Neural cell (in vitro differentiated cells): ENCODE data around the gene CLVS2. TPM values are rescaled to one million over a fixed set of nuclear protein-coding genes. Genes with fewer than 3 reads are reported as not detected.

ENCODE experiments used
- H2AFZ ChIP-seq: fragments of 200-600, 300-800 bp; sonication (generic), shearing (Covaris generic); 2 replicates; pipeline ENCODE4 v1.6.0; 2014; ENCODE audit warnings: low read depth, mild to moderate bottlenecking, antibody characterized with exemption, low read length, moderate library complexity
- H3F3A ChIP-seq: fragments of 200-600 bp; shearing (Covaris generic); 2 replicates; pipeline ENCODE4 v1.6.1; 2016; ENCODE audit warnings: mild to moderate bottlenecking, moderate library complexity, mixed read lengths, antibody characterized with exemption, low read length; ENCODE audit not compliant: insufficient read depth, poor library complexity, severe bottlenecking
- H3K27ac ChIP-seq: fragments of 200-600, 300-800 bp; sonication (generic), shearing (Covaris generic); 2 replicates; pipeline ENCODE4 v1.5.1; 2014; ENCODE audit warnings: mild to moderate bottlenecking, low read length, moderate library complexity
- H3K27me3 ChIP-seq: fragments of 300-800, 200-600 bp; sonication (generic), shearing (Covaris generic); 2 replicates; pipeline ENCODE4 v1.6.0; 2014; ENCODE audit warnings: mild to moderate bottlenecking, low read depth, low read length, moderate library complexity; ENCODE audit not compliant: insufficient read depth
- H3K36me3 ChIP-seq: fragments of 300-800, 200-600 bp; sonication (generic), shearing (Covaris generic); 2 replicates; pipeline ENCODE4 v1.5.1; 2014; ENCODE audit warnings: mild to moderate bottlenecking, antibody characterized with exemption, low read length, moderate library complexity; ENCODE audit not compliant: insufficient read depth
- H3K4me2 ChIP-seq: fragments of 300-800, 200-600 bp; sonication (generic), shearing (Covaris generic); 2 replicates; pipeline ENCODE4 v1.6.0; 2014; ENCODE audit warnings: mild to moderate bottlenecking, low read length
- H3K4me3 ChIP-seq: fragments of 300-800, 200-600 bp; sonication (generic), shearing (Covaris generic); 2 replicates; pipeline ENCODE4 v1.5.1; 2014; ENCODE audit warnings: mild to moderate bottlenecking, low read length, moderate library complexity
- H3K79me2 ChIP-seq: fragments of 200-600 bp; shearing (Covaris generic); replicated peaks from 2 replicates; pipeline ENCODE4 v1.6.0; 2014; ENCODE audit warnings: mild to moderate bottlenecking, low read length, moderate library complexity; ENCODE audit not compliant: insufficient read depth
- H3K9ac ChIP-seq: fragments of 300-800, 200-600 bp; sonication (generic), shearing (Covaris generic); 2 replicates; pipeline ENCODE4 v1.6.1; 2016; ENCODE audit warnings: mild to moderate bottlenecking, low read length, mixed read lengths
- H3K9me2 ChIP-seq: fragments of 200-600 bp; shearing (Covaris generic); 2 replicates; pipeline ENCODE4 v1.6.1; 2016; ENCODE audit warnings: mild to moderate bottlenecking, low read length, mixed read lengths; ENCODE audit not compliant: insufficient read depth
- H3K9me3 ChIP-seq: fragments of 200-600, 300-800 bp; sonication (generic), shearing (Covaris generic); 2 replicates; pipeline ENCODE4 v1.6.1; 2016; ENCODE audit warnings: mild to moderate bottlenecking, mixed run types, low read length, moderate library complexity, mixed read lengths
- H4K20me1 ChIP-seq: fragments of 200-600 bp; shearing (Covaris generic); 2 replicates; pipeline ENCODE4 v1.6.1; 2016; ENCODE audit warnings: mild to moderate bottlenecking, mixed run types; ENCODE audit not compliant: insufficient read depth
- EP300 ChIP-seq: fragments of 450-650 bp; conservative IDR thresholded peaks from 2 replicates; pipeline ENCODE4 v1.6.1; 2014; ENCODE audit warnings: antibody characterized with exemption, mild to moderate bottlenecking, moderate library complexity; ENCODE audit not compliant: poor library complexity, severe bottlenecking
- EZH2 ChIP-seq: fragments of 200-600, 300-800 bp; shearing (Covaris generic), sonication (generic); IDR thresholded peaks from 2 replicates; pipeline ENCODE4 v1.6.1; 2014; ENCODE audit warnings: antibody characterized with exemption, low read length, borderline replicate concordance, mild to moderate bottlenecking; ENCODE audit not compliant: insufficient read depth, poor library complexity, severe bottlenecking
- MXI1 ChIP-seq: fragments of 450-650 bp; conservative IDR thresholded peaks from 2 replicates; pipeline ENCODE4 v1.6.1; 2014; ENCODE audit warnings: antibody characterized with exemption, mild to moderate bottlenecking; ENCODE audit not compliant: poor library complexity, severe bottlenecking
- POLR2AphosphoS5 ChIP-seq: IDR thresholded peaks from 2 replicates; pipeline ENCODE4 v1.6.1; 2012
- RAD21 ChIP-seq: fragments of 450-650 bp; conservative IDR thresholded peaks from 2 replicates; pipeline ENCODE4 v1.6.1; 2014; ENCODE audit warnings: antibody characterized with exemption, mild to moderate bottlenecking, moderate library complexity
- SMC3 ChIP-seq: fragments of 450-650 bp; conservative IDR thresholded peaks from 2 replicates; pipeline ENCODE4 v1.6.1; 2014; ENCODE audit warnings: antibody characterized with exemption, mild to moderate bottlenecking, moderate library complexity; ENCODE audit not compliant: poor library complexity
- TAF1 ChIP-seq: IDR thresholded peaks from 2 replicates; pipeline ENCODE4 v1.6.1; 2012; ENCODE audit warnings: low read depth
- polyA plus RNA-seq: library from polyadenylated mRNA; depleted of rRNA; stranded (reverse); fragments of >200 nt; gene quantifications from 2 replicates; pipeline ENCODE4 v1.2.3, GENCODE V29; 2014
- TF ChIP-seq, protein P1 (sequence below): fragments of 450-650 bp; IDR thresholded peaks from 2 replicates; pipeline ENCODE4 v1.5.1; 2014; ENCODE audit warnings: antibody characterized with exemption, mild to moderate bottlenecking, moderate library complexity; ENCODE audit not compliant: poor library complexity, severe bottlenecking
- TF ChIP-seq, protein P2 (sequence below): IDR thresholded peaks from 2 replicates; pipeline ENCODE4 v1.6.1; 2012; ENCODE audit warnings: borderline replicate concordance

The CLVS2 gene
- polyA plus RNA-seq, 1 donor from 2014 or later: 12.9 TPM

DNA sequence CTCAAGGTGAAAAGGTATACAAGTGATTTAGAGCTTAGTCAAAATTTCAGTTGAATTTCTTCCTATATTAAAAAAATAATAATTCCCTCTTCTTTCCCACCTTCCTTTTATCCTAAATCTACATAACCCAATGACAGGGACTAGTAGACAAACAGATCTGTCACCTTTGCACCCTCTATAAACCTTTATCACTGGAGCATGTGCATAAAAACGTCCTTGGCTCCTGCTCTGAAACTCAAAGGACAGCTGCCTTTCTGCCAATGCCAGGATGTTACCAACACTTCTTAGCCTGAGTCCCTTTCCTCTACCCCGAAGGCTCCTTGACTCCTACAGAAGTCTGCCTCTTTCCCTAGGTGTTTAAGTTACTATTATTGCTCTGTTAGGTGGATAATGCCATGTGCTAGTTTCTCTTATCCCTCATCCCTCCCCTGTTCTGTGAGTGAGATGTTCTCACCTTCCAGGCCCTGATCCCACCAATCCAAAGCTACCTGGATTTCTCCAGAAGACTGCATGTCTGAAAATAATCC, 4.3 kb downstream of the CLVS2 start:
- peaks cover 30% of the 10 kb centered on the region for H3K79me2 ChIP-seq
- no peak overlapping the region for H3K27ac ChIP-seq
- no peak overlapping the region for H3K9ac ChIP-seq
- peak overlapping the region; percentile 76 for H3K4me2 ChIP-seq
- TF ChIP-seq TAF1 (no peak), SMC3 (no peak), MXI1 (no peak), EP300 (no peak), RAD21 (no peak), EZH2 (no peak), POLR2AphosphoS5 (no peak)
- TF ChIP-seq, protein P1, sequence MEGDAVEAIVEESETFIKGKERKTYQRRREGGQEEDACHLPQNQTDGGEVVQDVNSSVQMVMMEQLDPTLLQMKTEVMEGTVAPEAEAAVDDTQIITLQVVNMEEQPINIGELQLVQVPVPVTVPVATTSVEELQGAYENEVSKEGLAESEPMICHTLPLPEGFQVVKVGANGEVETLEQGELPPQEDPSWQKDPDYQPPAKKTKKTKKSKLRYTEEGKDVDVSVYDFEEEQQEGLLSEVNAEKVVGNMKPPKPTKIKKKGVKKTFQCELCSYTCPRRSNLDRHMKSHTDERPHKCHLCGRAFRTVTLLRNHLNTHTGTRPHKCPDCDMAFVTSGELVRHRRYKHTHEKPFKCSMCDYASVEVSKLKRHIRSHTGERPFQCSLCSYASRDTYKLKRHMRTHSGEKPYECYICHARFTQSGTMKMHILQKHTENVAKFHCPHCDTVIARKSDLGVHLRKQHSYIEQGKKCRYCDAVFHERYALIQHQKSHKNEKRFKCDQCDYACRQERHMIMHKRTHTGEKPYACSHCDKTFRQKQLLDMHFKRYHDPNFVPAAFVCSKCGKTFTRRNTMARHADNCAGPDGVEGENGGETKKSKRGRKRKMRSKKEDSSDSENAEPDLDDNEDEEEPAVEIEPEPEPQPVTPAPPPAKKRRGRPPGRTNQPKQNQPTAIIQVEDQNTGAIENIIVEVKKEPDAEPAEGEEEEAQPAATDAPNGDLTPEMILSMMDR: no peak
- TF ChIP-seq, protein P2, sequence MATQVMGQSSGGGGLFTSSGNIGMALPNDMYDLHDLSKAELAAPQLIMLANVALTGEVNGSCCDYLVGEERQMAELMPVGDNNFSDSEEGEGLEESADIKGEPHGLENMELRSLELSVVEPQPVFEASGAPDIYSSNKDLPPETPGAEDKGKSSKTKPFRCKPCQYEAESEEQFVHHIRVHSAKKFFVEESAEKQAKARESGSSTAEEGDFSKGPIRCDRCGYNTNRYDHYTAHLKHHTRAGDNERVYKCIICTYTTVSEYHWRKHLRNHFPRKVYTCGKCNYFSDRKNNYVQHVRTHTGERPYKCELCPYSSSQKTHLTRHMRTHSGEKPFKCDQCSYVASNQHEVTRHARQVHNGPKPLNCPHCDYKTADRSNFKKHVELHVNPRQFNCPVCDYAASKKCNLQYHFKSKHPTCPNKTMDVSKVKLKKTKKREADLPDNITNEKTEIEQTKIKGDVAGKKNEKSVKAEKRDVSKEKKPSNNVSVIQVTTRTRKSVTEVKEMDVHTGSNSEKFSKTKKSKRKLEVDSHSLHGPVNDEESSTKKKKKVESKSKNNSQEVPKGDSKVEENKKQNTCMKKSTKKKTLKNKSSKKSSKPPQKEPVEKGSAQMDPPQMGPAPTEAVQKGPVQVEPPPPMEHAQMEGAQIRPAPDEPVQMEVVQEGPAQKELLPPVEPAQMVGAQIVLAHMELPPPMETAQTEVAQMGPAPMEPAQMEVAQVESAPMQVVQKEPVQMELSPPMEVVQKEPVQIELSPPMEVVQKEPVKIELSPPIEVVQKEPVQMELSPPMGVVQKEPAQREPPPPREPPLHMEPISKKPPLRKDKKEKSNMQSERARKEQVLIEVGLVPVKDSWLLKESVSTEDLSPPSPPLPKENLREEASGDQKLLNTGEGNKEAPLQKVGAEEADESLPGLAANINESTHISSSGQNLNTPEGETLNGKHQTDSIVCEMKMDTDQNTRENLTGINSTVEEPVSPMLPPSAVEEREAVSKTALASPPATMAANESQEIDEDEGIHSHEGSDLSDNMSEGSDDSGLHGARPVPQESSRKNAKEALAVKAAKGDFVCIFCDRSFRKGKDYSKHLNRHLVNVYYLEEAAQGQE: no peak
- H3K9me2 ChIP-seq: no peaks in the 10 kb centered on the region
- H3F3A ChIP-seq: no peaks in the 10 kb centered on the region
- no peaks in the 10 kb centered on the region for H3K9me3 ChIP-seq
- no peaks in the 10 kb centered on the region for H3K36me3 ChIP-seq
- no peaks in the 10 kb centered on the region for H3K27me3 ChIP-seq
- no peak overlapping the region for H2AFZ ChIP-seq
- no peaks in the 10 kb centered on the region for H4K20me1 ChIP-seq
- H3K4me3 ChIP-seq: peak overlapping the region; percentile 85

DNA sequence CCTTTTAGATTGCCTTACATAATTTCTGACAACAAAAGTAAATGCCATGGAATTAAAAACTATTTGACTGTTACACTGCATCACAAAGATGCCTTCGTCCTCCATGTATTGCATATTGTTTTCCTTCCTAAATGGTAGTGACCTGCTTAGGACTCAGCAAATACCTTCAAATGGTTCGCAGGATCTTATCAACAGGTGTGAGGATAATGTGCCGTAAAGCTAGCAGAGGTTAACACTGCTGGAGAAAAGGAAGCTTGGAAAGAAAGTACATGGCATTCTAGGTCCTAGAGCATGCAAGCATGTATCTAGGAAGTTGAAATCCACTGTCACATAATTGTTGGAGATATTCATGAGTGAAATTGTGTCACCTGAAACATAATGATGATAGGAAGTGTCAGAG, 5.5 kb downstream of the CLVS2 start:
- H3K4me2 ChIP-seq: no peak overlapping the region
- H3K4me3 ChIP-seq: peak overlapping the region; percentile 41
- no peak overlapping the region for H3K27ac ChIP-seq
- H3K36me3 ChIP-seq: no peaks in the 10 kb centered on the region
- no peaks in the 10 kb centered on the region for H4K20me1 ChIP-seq
- peaks cover 24% of the 10 kb centered on the region for H3K79me2 ChIP-seq
- no peak overlapping the region for H3K9ac ChIP-seq
- H3K9me2 ChIP-seq: no peaks in the 10 kb centered on the region
- no peaks in the 10 kb centered on the region for H3F3A ChIP-seq
- no peaks in the 10 kb centered on the region for H3K9me3 ChIP-seq
- no peaks in the 10 kb centered on the region for H3K27me3 ChIP-seq
- TF ChIP-seq TAF1 (no peak), MXI1 (no peak), SMC3 (no peak), EP300 (no peak), EZH2 (no peak), RAD21 (no peak)
- TF ChIP-seq, protein P2: no peak
- TF ChIP-seq, protein P1: no peak
- H2AFZ ChIP-seq: no peak overlapping the region
